ENCODE measurements around the gene FMOD. TPM values are rescaled to one million over a fixed set of nuclear protein-coding genes. Genes with fewer than 3 reads are reported as not detected.

Gene FMOD
- total and polyA plus RNA-seq, 4 donors = 21.8 to 140 (median 81.7) TPM

DNA sequence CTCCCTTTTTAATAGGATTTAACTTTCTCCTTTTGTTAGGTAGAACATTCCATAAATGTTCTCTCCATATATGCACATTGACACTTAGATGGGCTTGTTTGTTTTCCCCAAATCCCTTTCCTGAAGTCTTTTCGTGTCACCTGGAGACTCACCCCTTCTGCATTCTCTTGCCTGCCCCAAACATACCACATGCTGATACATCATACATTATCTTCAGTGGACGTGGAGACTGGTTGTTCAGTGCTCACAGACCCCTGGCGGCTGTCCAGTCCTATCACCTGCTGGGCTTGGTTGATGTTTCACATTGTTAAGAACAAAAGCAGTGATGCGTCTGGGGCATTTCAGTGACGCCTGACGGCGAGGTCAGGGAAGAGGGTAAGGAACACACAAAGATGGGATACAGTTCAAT is 22.2 kb downstream of the FMOD start:
- Histone ChIP-seq H3K36me3 (ENCODE audit: control insufficient read depth, insufficient read depth, low read length) (no peaks in the 10 kb centered on the region), H3K27me3 (ENCODE audit: control insufficient read depth, insufficient read depth, low read length) (no peaks in the 10 kb centered on the region), H3K9me3 (ENCODE audit: control insufficient read depth, insufficient read depth, low read length) (no peaks in the 10 kb centered on the region), H3K4me3 (ENCODE audit: low read depth, low read length) (no peak overlapping the region), H3K4me1 (ENCODE audit: control insufficient read depth, insufficient read depth, low read length) (peaks cover 40% of the 10 kb centered on the region), H3K27ac (ENCODE audit: low read depth, low read length) (peak overlapping the region; percentile 97)
- WGBS (ENCODE audit: insufficient coverage) = 45% methylated on average over 6 of the region's 7 CpGs
- DNase-seq (ENCODE audit: low read depth in 4 of 6, low spot score in 6 of 6) = peak in 2 of 6 donors; percentile 56 to 59

- peaks cover 46% of the 10 kb centered on the region for H3K4me1 ChIP-seq (ENCODE audit: control insufficient read depth, insufficient read depth, low read length)
- H3K4me3 ChIP-seq (ENCODE audit: low read depth, low read length) = peak overlapping the region; percentile 55
- WGBS (ENCODE audit: insufficient coverage) = 6% methylated on average over 31 of the region's 31 CpGs
- H3K9me3 ChIP-seq (ENCODE audit: control insufficient read depth, insufficient read depth, low read length) = no peaks in the 10 kb centered on the region
- H3K27ac ChIP-seq (ENCODE audit: low read depth, low read length) = peak overlapping the region; percentile 97
- no peaks in the 10 kb centered on the region for H3K27me3 ChIP-seq (ENCODE audit: control insufficient read depth, insufficient read depth, low read length)
- DNase-seq (ENCODE audit: low read depth in 4 of 6, low spot score in 6 of 6) = peak in 2 of 6 donors; percentile 88 to 90
- no peaks in the 10 kb centered on the region for H3K36me3 ChIP-seq (ENCODE audit: control insufficient read depth, insufficient read depth, low read length)
Measured at GRCh38 chr1:203327684-203328457, 23.1 kb downstream of the FMOD start.

DNA sequence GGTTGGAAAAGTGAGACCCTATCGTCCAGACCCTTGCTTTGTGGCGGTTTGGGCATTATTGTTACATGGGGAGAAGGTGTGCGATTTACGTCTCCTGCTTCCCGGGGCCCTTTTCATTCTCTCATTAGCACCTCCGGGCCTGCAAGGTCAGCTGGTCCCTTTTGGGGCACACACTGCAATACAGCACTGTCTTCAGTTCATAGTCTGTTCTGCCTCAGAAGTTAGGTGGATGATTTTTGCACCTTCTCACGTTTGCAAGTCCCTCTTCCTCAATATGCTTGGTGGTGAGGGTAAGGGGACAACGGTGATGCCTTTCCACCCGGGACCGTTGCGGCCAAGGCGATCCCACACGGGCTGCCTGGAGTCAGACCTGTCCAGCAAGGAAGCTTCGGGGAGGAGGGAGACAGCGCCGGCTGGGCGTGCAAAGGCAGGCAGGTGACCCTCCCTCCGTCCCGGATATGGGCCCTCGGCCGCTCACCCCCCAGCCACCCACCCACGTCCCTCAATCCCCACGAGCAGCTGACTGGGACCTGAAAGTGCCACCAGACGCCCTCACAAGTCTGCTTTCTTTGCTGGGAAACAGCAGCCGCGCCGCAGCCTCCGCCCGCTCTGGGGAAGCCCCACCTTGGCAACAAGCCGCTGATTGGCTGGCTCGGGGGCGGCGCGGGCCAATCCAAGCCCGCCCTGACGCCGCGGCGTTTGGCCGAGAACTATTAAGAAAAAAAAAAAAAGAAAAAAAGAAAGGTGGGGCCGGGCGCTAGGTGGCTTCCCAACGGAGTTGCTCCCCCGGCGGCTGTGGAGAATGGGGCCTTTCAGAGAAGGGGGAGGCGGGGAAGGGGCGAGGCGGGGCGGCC is 23.9 kb downstream of the FMOD start:
- 1% methylated on average over 43 of the region's 49 CpGs for WGBS (ENCODE audit: insufficient coverage)
- H3K4me3 ChIP-seq (ENCODE audit: low read depth, low read length) = peak overlapping the region; percentile 55
- peak in 5 of 6 donors; percentile 82 to 98 (median 91) for DNase-seq (ENCODE audit: low read depth in 4 of 6, low spot score in 6 of 6)
- H3K9me3 ChIP-seq (ENCODE audit: control insufficient read depth, insufficient read depth, low read length) = no peaks in the 10 kb centered on the region
- H3K36me3 ChIP-seq (ENCODE audit: control insufficient read depth, insufficient read depth, low read length) = no peaks in the 10 kb centered on the region
- peaks cover 46% of the 10 kb centered on the region for H3K4me1 ChIP-seq (ENCODE audit: control insufficient read depth, insufficient read depth, low read length)
- H3K27me3 ChIP-seq (ENCODE audit: control insufficient read depth, insufficient read depth, low read length) = no peaks in the 10 kb centered on the region
- peak overlapping the region; percentile 97 for H3K27ac ChIP-seq (ENCODE audit: low read depth, low read length)

GRCh38 chr1:203325418-203326091 is 25.4 kb downstream of the FMOD start:
- no peak overlapping the region for H3K4me3 ChIP-seq (ENCODE audit: low read depth, low read length)
- 17% methylated on average over 7 of the region's 13 CpGs for WGBS (ENCODE audit: insufficient coverage)
- no peaks in the 10 kb centered on the region for H3K36me3 ChIP-seq (ENCODE audit: control insufficient read depth, insufficient read depth, low read length)
- peaks cover 60% of the 10 kb centered on the region for H3K4me1 ChIP-seq (ENCODE audit: control insufficient read depth, insufficient read depth, low read length)
- peak in 3 of 6 donors; percentile 71 to 94 (median 93) for DNase-seq (ENCODE audit: low read depth in 4 of 6, low spot score in 6 of 6)
- peak overlapping the region; percentile 97 for H3K27ac ChIP-seq (ENCODE audit: low read depth, low read length)
- H3K27me3 ChIP-seq (ENCODE audit: control insufficient read depth, insufficient read depth, low read length) = no peaks in the 10 kb centered on the region
- H3K9me3 ChIP-seq (ENCODE audit: control insufficient read depth, insufficient read depth, low read length) = no peaks in the 10 kb centered on the region

DNA sequence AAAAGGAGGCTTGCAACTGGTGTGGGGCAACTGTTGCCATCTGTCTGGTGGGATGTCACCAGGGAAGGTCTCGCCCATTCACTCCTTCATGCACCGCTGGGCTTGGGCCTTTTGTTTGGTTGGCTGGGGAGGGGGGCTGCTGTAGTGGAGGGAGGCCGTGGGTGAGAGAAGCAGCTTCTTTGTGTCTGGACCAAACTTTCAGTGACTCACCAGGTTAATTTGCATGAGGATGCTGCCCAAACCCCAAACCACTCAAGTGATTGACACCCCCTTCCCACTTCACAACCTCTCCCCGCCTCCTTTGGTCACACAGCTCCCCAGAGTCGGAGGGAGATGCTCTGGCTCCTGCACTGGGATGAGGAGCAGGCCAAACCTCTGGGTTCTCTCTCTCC is 25.9 kb downstream of the FMOD start:
- Histone ChIP-seq H3K4me1 (ENCODE audit: control insufficient read depth, insufficient read depth, low read length) (peaks cover 60% of the 10 kb centered on the region), H3K36me3 (ENCODE audit: control insufficient read depth, insufficient read depth, low read length) (no peaks in the 10 kb centered on the region), H3K27ac (ENCODE audit: low read depth, low read length) (peak overlapping the region; percentile 97), H3K4me3 (ENCODE audit: low read depth, low read length) (no peak overlapping the region), H3K9me3 (ENCODE audit: control insufficient read depth, insufficient read depth, low read length) (no peaks in the 10 kb centered on the region), H3K27me3 (ENCODE audit: control insufficient read depth, insufficient read depth, low read length) (no peaks in the 10 kb centered on the region)
- 22% methylated on average over 4 of the region's 5 CpGs for WGBS (ENCODE audit: insufficient coverage)
- peak in 2 of 6 donors; percentile 78 to 81 for DNase-seq (ENCODE audit: low read depth in 4 of 6, low spot score in 6 of 6)

- Histone ChIP-seq H3K4me3 (ENCODE audit: low read depth, low read length) (no peak overlapping the region), H3K27me3 (ENCODE audit: control insufficient read depth, insufficient read depth, low read length) (no peaks in the 10 kb centered on the region), H3K27ac (ENCODE audit: low read depth, low read length) (peak overlapping the region; percentile 97), H3K4me1 (ENCODE audit: control insufficient read depth, insufficient read depth, low read length) (peaks cover 60% of the 10 kb centered on the region), H3K9me3 (ENCODE audit: control insufficient read depth, insufficient read depth, low read length) (no peaks in the 10 kb centered on the region), H3K36me3 (ENCODE audit: control insufficient read depth, insufficient read depth, low read length) (no peaks in the 10 kb centered on the region)
- 52% methylated on average over 6 of the region's 15 CpGs for WGBS (ENCODE audit: insufficient coverage)
- peak in 1 of 6 donors; percentile 77 for DNase-seq (ENCODE audit: low read depth in 4 of 6, low spot score in 6 of 6)
Measured at GRCh38 chr1:203324105-203325025, 26.6 kb downstream of the FMOD start.

DNA sequence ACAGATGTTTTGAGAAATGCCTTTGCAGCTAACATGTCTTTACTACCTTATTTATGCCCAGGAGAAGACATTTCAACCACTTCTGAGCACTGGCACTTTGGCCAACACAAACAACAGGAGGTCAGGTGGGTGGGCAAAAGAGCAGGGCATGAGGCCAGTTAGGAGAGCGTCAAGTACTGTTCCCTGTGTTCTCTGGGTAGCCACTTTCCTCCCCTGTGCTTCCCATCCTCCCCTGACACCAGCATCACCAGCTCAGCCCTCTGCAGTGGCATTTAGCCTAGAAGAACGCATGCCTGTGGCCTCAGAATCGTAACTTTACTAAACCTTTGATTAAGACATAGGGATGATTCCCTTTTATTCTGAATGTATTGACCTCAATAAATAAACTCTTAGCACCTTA is 27.3 kb downstream of the FMOD start:
- no peak overlapping the region for H3K27ac ChIP-seq (ENCODE audit: low read depth, low read length)
- peaks cover 60% of the 10 kb centered on the region for H3K4me1 ChIP-seq (ENCODE audit: control insufficient read depth, insufficient read depth, low read length)
- 100% methylated on average over 1 of the region's 3 CpGs for WGBS (ENCODE audit: insufficient coverage)

DNA sequence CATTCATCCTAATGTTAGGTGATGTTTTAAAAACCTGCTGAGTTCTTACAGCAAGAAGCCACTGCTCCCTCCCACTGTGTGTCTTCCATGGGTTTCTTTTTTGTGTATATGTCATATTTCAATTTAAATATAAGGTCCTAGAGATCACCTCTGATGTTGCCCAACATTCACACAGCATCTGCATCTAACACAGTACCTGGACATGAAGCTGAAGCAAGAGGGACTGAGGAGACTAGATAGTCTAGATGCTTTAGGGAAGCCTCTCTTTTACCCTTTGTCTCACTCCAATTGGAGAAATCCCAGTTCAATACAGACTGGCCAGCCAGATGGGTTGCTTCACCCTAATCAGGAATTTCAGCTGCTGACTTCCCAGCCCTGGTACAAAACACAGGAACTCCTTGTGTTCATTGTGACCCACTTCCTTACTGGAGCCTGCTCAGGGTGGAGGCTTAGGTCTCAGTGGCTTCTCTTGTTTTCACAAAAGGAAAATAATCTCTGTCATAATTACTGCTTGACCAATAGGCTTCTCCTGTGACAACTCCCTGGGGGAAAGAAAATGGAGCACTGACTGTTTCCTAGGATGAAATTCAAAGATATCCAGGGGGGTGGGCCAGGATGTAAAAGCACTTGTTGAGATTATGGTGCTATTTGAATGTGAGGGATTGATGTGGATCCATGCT is 28.3 kb downstream of the FMOD start:
- DNase-seq (ENCODE audit: low read depth in 4 of 6, low spot score in 6 of 6) = no peak
- H3K36me3 ChIP-seq (ENCODE audit: control insufficient read depth, insufficient read depth, low read length) = no peaks in the 10 kb centered on the region
- H3K4me3 ChIP-seq (ENCODE audit: low read depth, low read length) = no peak overlapping the region
- peak overlapping the region; percentile 53 for H3K27ac ChIP-seq (ENCODE audit: low read depth, low read length)
- H3K4me1 ChIP-seq (ENCODE audit: control insufficient read depth, insufficient read depth, low read length) = peaks cover 56% of the 10 kb centered on the region
- no peaks in the 10 kb centered on the region for H3K9me3 ChIP-seq (ENCODE audit: control insufficient read depth, insufficient read depth, low read length)
- no peaks in the 10 kb centered on the region for H3K27me3 ChIP-seq (ENCODE audit: control insufficient read depth, insufficient read depth, low read length)

More for the DNA sequence above, 27.3 kb downstream of the FMOD start:
- H3K36me3 ChIP-seq (ENCODE audit: control insufficient read depth, insufficient read depth, low read length) = no peaks in the 10 kb centered on the region
- no peak for DNase-seq (ENCODE audit: low read depth in 4 of 6, low spot score in 6 of 6)
- H3K4me3 ChIP-seq (ENCODE audit: low read depth, low read length) = no peak overlapping the region
- H3K27me3 ChIP-seq (ENCODE audit: control insufficient read depth, insufficient read depth, low read length) = no peaks in the 10 kb centered on the region
- H3K9me3 ChIP-seq (ENCODE audit: control insufficient read depth, insufficient read depth, low read length) = no peaks in the 10 kb centered on the region
